GM12891 (cell line): Measurements from ENCODE around the gene FCHO1.

ENCODE experiments used
- POLR2A ChIP-seq: IDR thresholded peaks from 2 replicates; pipeline ENCODE4 v1.6.1; 2011; ENCODE audit warnings: low read depth, low read length, control low read depth
- POLR2AphosphoS5 ChIP-seq: IDR thresholded peaks from 2 replicates; pipeline ENCODE4 v1.6.1; 2011; ENCODE audit warnings: low read depth, low read length, control low read depth
- TAF1 ChIP-seq: IDR thresholded peaks from 2 replicates; pipeline ENCODE4 v1.6.1; 2011; ENCODE audit warnings: low read depth, low read length, control low read depth

- TF ChIP-seq TAF1 (no peak), POLR2AphosphoS5 (no peak), POLR2A (no peak)
These were observed 4.2 kb downstream of the FCHO1 start for GRCh38 chr19:17755443-17755890.
